ENCODE data around the gene KCNB1. TPM values are rescaled to one million over a fixed set of nuclear protein-coding genes. Genes with fewer than 3 reads are reported as not detected.

The KCNB1 gene
- total RNA-seq, 1 donor from 2014 or later, result 2.0 TPM

DNA sequence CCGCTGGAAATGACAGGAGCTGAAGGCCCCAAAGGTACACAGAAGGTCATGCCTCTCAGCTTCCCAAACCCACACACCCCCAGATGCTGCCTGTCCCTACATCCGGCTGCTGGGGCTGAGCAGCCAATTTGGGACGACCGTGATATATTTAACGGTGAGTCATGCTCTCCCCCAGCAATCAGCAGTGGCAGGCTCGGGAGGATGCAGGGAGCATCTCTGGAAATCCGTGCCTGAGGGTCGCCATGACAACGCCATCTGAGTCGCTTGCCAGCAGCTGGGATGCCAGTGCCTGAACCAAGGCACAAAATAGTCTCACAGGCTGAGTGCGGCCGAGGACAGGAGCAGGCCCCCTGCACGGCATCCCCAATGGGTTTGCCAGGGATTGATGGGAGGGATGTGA lies 57.9 kb downstream of the KCNB1 start:
- intact Hi-C loops (cut with DNase I), result no loop called here
- H3K4me1 ChIP-seq, result no peaks in the 10 kb centered on the region

DNA sequence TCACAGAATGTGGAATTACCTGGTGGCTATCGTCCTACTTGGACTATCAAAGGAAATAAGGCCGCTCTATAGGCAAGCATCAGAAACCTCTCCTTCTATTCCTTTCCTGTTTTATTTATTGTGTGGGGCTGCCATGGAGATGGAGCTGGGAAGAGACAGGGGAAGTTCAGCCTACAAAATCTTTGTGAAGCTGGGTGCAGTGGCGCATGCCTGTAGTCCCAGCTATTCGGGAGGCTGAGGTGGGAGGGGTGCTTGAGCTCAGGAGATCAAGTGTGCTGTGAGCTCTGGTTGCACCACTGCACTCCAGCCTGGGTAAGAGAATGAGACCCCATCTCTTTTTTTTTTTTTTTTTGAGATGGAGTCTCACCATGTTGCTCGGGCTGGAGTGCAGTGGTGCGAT lies 60.3 kb downstream of the KCNB1 start:
- TF ChIP-seq POLR2A (IDR thresholded peaks at IDR 0.05) (no peak), POLR2AphosphoS5 (IDR thresholded peaks at IDR 0.05; ENCODE audit: insufficient read depth in 1 of 2, low read depth in 1 of 2) (no peak)
- TF ChIP-seq, protein P1, sequence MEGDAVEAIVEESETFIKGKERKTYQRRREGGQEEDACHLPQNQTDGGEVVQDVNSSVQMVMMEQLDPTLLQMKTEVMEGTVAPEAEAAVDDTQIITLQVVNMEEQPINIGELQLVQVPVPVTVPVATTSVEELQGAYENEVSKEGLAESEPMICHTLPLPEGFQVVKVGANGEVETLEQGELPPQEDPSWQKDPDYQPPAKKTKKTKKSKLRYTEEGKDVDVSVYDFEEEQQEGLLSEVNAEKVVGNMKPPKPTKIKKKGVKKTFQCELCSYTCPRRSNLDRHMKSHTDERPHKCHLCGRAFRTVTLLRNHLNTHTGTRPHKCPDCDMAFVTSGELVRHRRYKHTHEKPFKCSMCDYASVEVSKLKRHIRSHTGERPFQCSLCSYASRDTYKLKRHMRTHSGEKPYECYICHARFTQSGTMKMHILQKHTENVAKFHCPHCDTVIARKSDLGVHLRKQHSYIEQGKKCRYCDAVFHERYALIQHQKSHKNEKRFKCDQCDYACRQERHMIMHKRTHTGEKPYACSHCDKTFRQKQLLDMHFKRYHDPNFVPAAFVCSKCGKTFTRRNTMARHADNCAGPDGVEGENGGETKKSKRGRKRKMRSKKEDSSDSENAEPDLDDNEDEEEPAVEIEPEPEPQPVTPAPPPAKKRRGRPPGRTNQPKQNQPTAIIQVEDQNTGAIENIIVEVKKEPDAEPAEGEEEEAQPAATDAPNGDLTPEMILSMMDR (IDR thresholded peaks at IDR 0.05), result no peak
- Histone ChIP-seq H3K9me3 (no peaks in the 10 kb centered on the region), H3K27ac (no peak overlapping the region), H3K4me1 (no peaks in the 10 kb centered on the region), H3K4me3 (no peak overlapping the region), H3K36me3 (no peaks in the 10 kb centered on the region), H3K27me3 (no peaks in the 10 kb centered on the region)
- DNase-seq (ENCODE audit: extremely low spot score in 2 of 2), result no peak
- intact Hi-C loops (cut with DNase I), result no loop called here

More for the DNA sequence above, 57.9 kb downstream of the KCNB1 start:
- TF ChIP-seq POLR2A (IDR thresholded peaks at IDR 0.05) (no peak), POLR2AphosphoS5 (IDR thresholded peaks at IDR 0.05; ENCODE audit: insufficient read depth in 1 of 2, low read depth in 1 of 2) (no peak)
- TF ChIP-seq, protein P1 (IDR thresholded peaks at IDR 0.05), result no peak
- H3K4me3 ChIP-seq, result no peak overlapping the region
- no peaks in the 10 kb centered on the region for H3K36me3 ChIP-seq
- no peaks in the 10 kb centered on the region for H3K9me3 ChIP-seq
- H3K27me3 ChIP-seq, result no peaks in the 10 kb centered on the region
- H3K27ac ChIP-seq, result no peak overlapping the region
- DNase-seq (ENCODE audit: extremely low spot score in 2 of 2), result no peak

DNA sequence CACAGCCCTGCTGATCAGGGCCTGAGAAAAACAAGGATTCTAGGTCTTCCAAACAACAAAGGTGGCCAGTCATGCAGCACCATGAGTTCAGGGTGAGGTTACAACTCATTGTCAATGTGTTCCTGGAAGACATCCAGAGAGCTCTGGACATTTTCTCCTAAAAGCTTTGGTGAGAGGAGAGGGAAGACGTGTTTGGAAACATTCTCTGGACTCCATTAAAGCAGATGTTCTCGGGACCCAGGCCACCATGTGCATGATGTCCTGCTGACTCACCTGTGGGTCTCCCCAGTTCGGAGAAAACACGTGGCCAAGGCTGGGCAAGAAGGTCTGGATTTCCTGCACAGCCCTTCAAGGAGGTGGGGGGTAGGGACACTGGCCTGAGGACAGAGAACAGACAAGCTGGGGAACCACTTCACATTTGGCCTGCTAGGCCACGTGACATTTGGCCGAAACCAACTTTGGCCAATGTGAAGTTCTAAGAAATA lies 61.6 kb downstream of the KCNB1 start:
- TF ChIP-seq POLR2A (IDR thresholded peaks at IDR 0.05) (no peak), POLR2AphosphoS5 (IDR thresholded peaks at IDR 0.05; ENCODE audit: insufficient read depth in 1 of 2, low read depth in 1 of 2) (peak in 1 of 2 donors; percentile 15)
- TF ChIP-seq, protein P1 (IDR thresholded peaks at IDR 0.05), result no peak
- intact Hi-C loops (cut with DNase I), result no loop called here
- peak overlapping the region; percentile 1 for H3K27ac ChIP-seq
- no peaks in the 10 kb centered on the region for H3K4me1 ChIP-seq
- no peak overlapping the region for H3K4me3 ChIP-seq
- DNase-seq (ENCODE audit: extremely low spot score in 2 of 2), result peak in 1 of 2 donors; percentile 95
- H3K9me3 ChIP-seq, result no peaks in the 10 kb centered on the region
- no peaks in the 10 kb centered on the region for H3K27me3 ChIP-seq
- no peaks in the 10 kb centered on the region for H3K36me3 ChIP-seq

DNA sequence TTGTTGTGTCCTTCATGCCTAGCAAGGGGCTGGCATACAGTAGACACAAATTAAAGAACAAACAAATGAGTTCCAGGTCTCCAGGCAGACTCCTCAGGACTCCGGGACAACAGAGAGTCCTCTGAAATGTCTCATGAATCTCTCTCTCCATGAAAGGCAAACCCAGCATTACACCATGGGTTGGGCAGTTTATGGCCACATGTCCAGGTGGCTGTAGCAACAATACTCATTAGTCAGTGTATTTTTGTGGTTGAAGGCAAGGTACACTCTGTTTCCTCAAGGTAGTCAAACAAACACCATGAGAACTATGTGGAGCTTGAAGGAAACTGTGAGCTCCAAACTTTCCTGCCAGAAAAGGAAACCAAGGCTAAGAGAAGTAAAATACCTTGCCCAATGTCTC lies 62.2 kb downstream of the KCNB1 start:
- Histone ChIP-seq H3K27me3 (no peaks in the 10 kb centered on the region), H3K36me3 (no peaks in the 10 kb centered on the region), H3K4me3 (no peak overlapping the region), H3K27ac (no peak overlapping the region), H3K4me1 (no peaks in the 10 kb centered on the region), H3K9me3 (no peaks in the 10 kb centered on the region)
- intact Hi-C loops (cut with DNase I), result no loop called here
- TF ChIP-seq, protein P1 (IDR thresholded peaks at IDR 0.05), result no peak
- TF ChIP-seq POLR2AphosphoS5 (IDR thresholded peaks at IDR 0.05; ENCODE audit: insufficient read depth in 1 of 2, low read depth in 1 of 2) (no peak), POLR2A (IDR thresholded peaks at IDR 0.05) (no peak)
- no peak for DNase-seq (ENCODE audit: extremely low spot score in 2 of 2)

DNA sequence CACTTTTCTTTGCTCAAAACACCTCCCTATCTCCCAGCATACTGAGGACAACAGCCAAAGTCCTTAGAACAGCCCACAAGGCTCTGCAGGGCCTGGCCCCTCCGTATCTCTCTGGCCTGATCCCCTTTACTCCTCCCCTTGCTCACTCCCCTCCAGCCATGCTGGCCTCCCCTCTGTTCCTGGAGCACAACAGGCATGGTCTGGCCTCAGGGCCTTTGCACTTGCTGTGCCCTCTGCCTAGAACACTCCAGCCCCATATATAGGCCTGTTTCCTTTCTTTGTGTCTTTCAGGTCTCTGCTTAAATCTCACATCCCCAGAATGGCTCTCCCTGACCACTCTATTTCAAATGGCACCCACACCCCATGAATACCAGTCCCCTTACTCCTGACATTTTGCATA lies 62.7 kb downstream of the KCNB1 start:
- no peak overlapping the region for H3K4me3 ChIP-seq
- no peaks in the 10 kb centered on the region for H3K4me1 ChIP-seq
- DNase-seq (ENCODE audit: extremely low spot score in 2 of 2), result no peak
- H3K9me3 ChIP-seq, result no peaks in the 10 kb centered on the region
- H3K27ac ChIP-seq, result peak overlapping the region; percentile 16
- intact Hi-C loops (cut with DNase I), result no loop called here
- no peak for TF ChIP-seq POLR2A (IDR thresholded peaks at IDR 0.05)
- TF ChIP-seq, protein P1 (IDR thresholded peaks at IDR 0.05), result no peak
- TF ChIP-seq POLR2AphosphoS5 (IDR thresholded peaks at IDR 0.05; ENCODE audit: insufficient read depth in 1 of 2, low read depth in 1 of 2), result no peak
- no peaks in the 10 kb centered on the region for H3K36me3 ChIP-seq
- H3K27me3 ChIP-seq, result no peaks in the 10 kb centered on the region
